Smooth muscle cell (in vitro differentiated cells): ENCODE measurements around the gene CYP27A1. TPM values are rescaled to one million over a fixed set of nuclear protein-coding genes. Genes with fewer than 3 reads are reported as not detected.

Source experiments
- DNase-seq: peaks from one replicate; lab custom pipeline; 2025; ENCODE audit not compliant: unreplicated experiment; lab: John Stamatoyannopoulos, UW
- H2AFZ ChIP-seq: fragments of 200-600 bp; sonication (generic); 2 replicates; pipeline ENCODE4 v1.6.0; 2016; ENCODE audit warnings: antibody characterized with exemption, low read depth, mild to moderate bottlenecking
- H3F3A ChIP-seq: fragments of 200-600 bp; sonication (generic); 2 replicates; pipeline ENCODE4 v1.6.0; 2017; ENCODE audit warnings: antibody characterized with exemption, low read depth
- H3K27ac ChIP-seq: fragments of 200-600 bp; sonication (generic); 2 replicates; pipeline ENCODE4 v1.5.1; 2016; ENCODE audit warnings: low read depth, mild to moderate bottlenecking
- H3K27me3 ChIP-seq: fragments of 200-600 bp; sonication (generic); 2 replicates; pipeline ENCODE4 v1.6.1; 2016; ENCODE audit warnings: low read depth, mild to moderate bottlenecking
- H3K36me3 ChIP-seq: fragments of 200-600 bp; sonication (generic); 2 replicates; pipeline ENCODE4 v1.5.1; 2016; ENCODE audit warnings: low read depth
- H3K4me1 ChIP-seq: fragments of 200-600 bp; sonication (generic); 2 replicates; pipeline ENCODE4 v1.5.1; 2016; ENCODE audit warnings: low read depth
- H3K4me2 ChIP-seq: fragments of 200-600 bp; sonication (generic); 2 replicates; pipeline ENCODE4 v1.6.0; 2016; ENCODE audit warnings: mild to moderate bottlenecking
- H3K4me3 ChIP-seq: fragments of 200-600 bp; sonication (generic); 2 replicates; pipeline ENCODE4 v1.5.1; 2016; ENCODE audit warnings: mild to moderate bottlenecking
- H3K79me2 ChIP-seq: fragments of 200-600 bp; sonication (generic); 2 replicates; pipeline ENCODE4 v1.6.0; 2016; ENCODE audit warnings: low read depth, mild to moderate bottlenecking
- H3K9ac ChIP-seq: fragments of 200-600 bp; sonication (generic); 2 replicates; pipeline ENCODE4 v1.6.0; 2016; ENCODE audit warnings: low read depth
- H3K9me3 ChIP-seq: fragments of 200-600 bp; sonication (generic); replicated peaks from 2 replicates; pipeline ENCODE4 v1.5.1; 2016; ENCODE audit warnings: low read depth
- H4K20me1 ChIP-seq: fragments of 200-600 bp; sonication (generic); 2 replicates; pipeline ENCODE4 v1.6.0; 2016; ENCODE audit warnings: low read depth
- CTCF ChIP-seq: fragments of 200-600 bp; sonication (generic); IDR thresholded peaks from 2 replicates; pipeline ENCODE4 v1.5.1; 2017; ENCODE audit warnings: borderline replicate concordance, mild to moderate bottlenecking, antibody characterized with exemption; ENCODE audit not compliant: insufficient read depth, poor library complexity, severe bottlenecking
- WGBS: methylation state at CpG from one replicate; pipeline ENCODE4 v1.1.7; 2016; ENCODE audit warnings: low lambda C conversion rate; 5-methylcytosine and 5-hydroxymethylcytosine counted together
- polyA plus RNA-seq: library from polyadenylated mRNA; unstranded; fragments of >200 nt; fragmentation: Nextera tagmentation; extraction: Ambion mirVana; gene quantifications from 2 replicates; pipeline ENCODE4 v1.2.1, GENCODE V29; 2016
- total RNA-seq: library from RNA; depleted of rRNA; stranded (reverse); fragments of >200 nt; gene quantifications from 2 replicates; pipeline ENCODE4 v1.2.3, GENCODE V29; 2014

CYP27A1 gene
- total and polyA plus RNA-seq, 2 experiments from 2014 or later: 11.2 to 11.5 TPM

- Histone ChIP-seq H4K20me1 (no peaks in the 10 kb centered on the region), H3K36me3 (no peaks in the 10 kb centered on the region), H3K9ac (no peak overlapping the region), H3K79me2 (no peaks in the 10 kb centered on the region), H3K4me1 (peaks cover 14% of the 10 kb centered on the region), H3F3A (no peaks in the 10 kb centered on the region), H3K27ac (no peak overlapping the region), H3K9me3 (no peaks in the 10 kb centered on the region), H3K27me3 (peaks cover 49% of the 10 kb centered on the region), H3K4me2 (no peak overlapping the region), H3K4me3 (no peak overlapping the region), H2AFZ (no peak overlapping the region)
- TF ChIP-seq CTCF: no peak
- DNase-seq: no peak
- WGBS: 91% methylated on average over 1 of the region's 1 CpG
Observed at GRCh38 chr2:218856896-218857243, 74.9 kb downstream of the CYP27A1 start.

- H3K4me3 ChIP-seq: no peak overlapping the region
- no peak overlapping the region for H3K27ac ChIP-seq
- H3F3A ChIP-seq: no peaks in the 10 kb centered on the region
- H3K9ac ChIP-seq: no peak overlapping the region
- no peaks in the 10 kb centered on the region for H3K36me3 ChIP-seq
- H3K79me2 ChIP-seq: no peaks in the 10 kb centered on the region
- no peaks in the 10 kb centered on the region for H3K9me3 ChIP-seq
- peaks cover 14% of the 10 kb centered on the region for H3K4me1 ChIP-seq
- WGBS: 52% methylated on average over 10 of the region's 10 CpGs
- peaks cover 50% of the 10 kb centered on the region for H3K27me3 ChIP-seq
- H3K4me2 ChIP-seq: no peak overlapping the region
- TF ChIP-seq CTCF: no peak
- H2AFZ ChIP-seq: no peak overlapping the region
- no peaks in the 10 kb centered on the region for H4K20me1 ChIP-seq
- DNase-seq: no peak
Observed at GRCh38 chr2:218857371-218858137, 75.6 kb downstream of the CYP27A1 start.

- 45% methylated on average over 1 of the region's 1 CpG for WGBS
- Histone ChIP-seq H3K79me2 (no peaks in the 10 kb centered on the region), H3K4me1 (peaks cover 12% of the 10 kb centered on the region), H3K27me3 (peaks cover 50% of the 10 kb centered on the region), H3F3A (no peaks in the 10 kb centered on the region), H2AFZ (no peak overlapping the region), H3K9me3 (no peaks in the 10 kb centered on the region), H3K9ac (no peak overlapping the region), H4K20me1 (no peaks in the 10 kb centered on the region), H3K36me3 (no peaks in the 10 kb centered on the region), H3K27ac (no peak overlapping the region), H3K4me2 (no peak overlapping the region), H3K4me3 (no peak overlapping the region)
- DNase-seq: no peak
- TF ChIP-seq CTCF: no peak
Observed at GRCh38 chr2:218858138-218858445, 76.1 kb downstream of the CYP27A1 start.
